Activated CD4-positive, alpha-beta T cell treated with anti-CD3 and anti-CD28 coated beads for 36 hours (primary cell): ENCODE measurements around the gene CASR. TPM values are rescaled to one million over a fixed set of nuclear protein-coding genes. Genes with fewer than 3 reads are reported as not detected.
A peak's percentile ranks its signal among the peaks of the same experiment; 100 is the strongest.

Experiments used
- ATAC-seq: fragments of 200-7000 bp; cut with Tn5 transposase; one replicate; pipeline ENCODE4 v1.10.0; 2021; ENCODE audit warnings: mild to moderate bottlenecking, moderate library complexity
- CTCF ChIA-PET: fragments of 350-600 bp; sonication (Branson Sonifier 250); formaldehyde crosslinking; loops from one replicate; lab custom pipeline; 2021; ENCODE audit warnings: antibody characterized with exemption; lab: Charles Lee
- POLR2A ChIA-PET: fragments of 350-600 bp; sonication (Branson Sonifier 250); formaldehyde crosslinking; loops from one replicate; lab custom pipeline; 2021; ENCODE audit warnings: antibody characterized with exemption, inconsistent platforms; lab: Charles Lee
- DNase-seq: peaks from one replicate; pipeline ENCODE4 v3.0.0-alpha.2; 2020
- H3K27ac Mint-ChIP-seq: one replicate; pipeline ENCODE4 v1.8.0; 2021; ENCODE audit warnings: mixed read lengths
- H3K27me3 Mint-ChIP-seq: one replicate; pipeline ENCODE4 v1.8.0; 2021; ENCODE audit warnings: mixed read lengths
- H3K36me3 Mint-ChIP-seq: one replicate; pipeline ENCODE4 v1.8.0; 2021; ENCODE audit warnings: low read depth, mixed read lengths
- H3K4me1 Mint-ChIP-seq: one replicate; pipeline ENCODE4 v1.8.0; 2021; ENCODE audit warnings: mixed read lengths
- H3K4me3 Mint-ChIP-seq: one replicate; pipeline ENCODE4 v1.8.0; 2021; ENCODE audit warnings: mild to moderate bottlenecking, moderate library complexity, mixed read lengths
- H3K9me3 Mint-ChIP-seq: one replicate; pipeline ENCODE4 v1.8.0; 2021; ENCODE audit warnings: low read depth, mixed read lengths
- intact Hi-C, 2 experiments: fragments of 100-400 bp; cut with DNase I in 1 of 2; cut with micrococcal nuclease in 1 of 2; formaldehyde crosslinking; loops; one replicate each; pipeline versions ENCODE4 v1.14.2 to v1.15.1; 2022 to 2024; cut with DNase I, micrococcal nuclease
- total RNA-seq, 2 experiments: library from RNA; stranded (reverse); gene quantifications; one replicate each; pipeline ENCODE4 v1.2.3, GENCODE V29; 2021

CASR gene
- total RNA-seq, 2 experiments from 2014 or later: 0.05 TPM

- Mint-ChIP-seq H3K9me3 (no peaks in the 10 kb centered on the region), H3K27ac (no peak overlapping the region), H3K4me3 (no peak overlapping the region), H3K36me3 (no peaks in the 10 kb centered on the region), H3K4me1 (no peaks in the 10 kb centered on the region), H3K27me3 (no peaks in the 10 kb centered on the region)
- DNase-seq (no peak), ATAC-seq (no peak)
- POLR2A ChIA-PET: interaction anchor here (0.5 to 0.7 kb wide), 2 partner anchors 892 to 924 kb away, joined by 3 to 7 read pairs; no protein-coding TSS in a partner anchor
- intact Hi-C loops: loop anchor here in 1 of 2 experiments (2.0 kb wide), 1 partner anchor 50 kb away; no protein-coding TSS in a partner anchor
- CTCF ChIA-PET: interaction anchor here (1.0 to 2.8 kb wide), 5 partner anchors 13 to 206 kb away, joined by 3 to 15 read pairs (median 5); no protein-coding TSS in a partner anchor
Observed at GRCh38 chr3:122307094-122307687, 123.7 kb downstream of the CASR start.

GRCh38 chr3:122307976-122308375 is 124.5 kb downstream of the CASR start:
- intact Hi-C loops: loop anchor here in 1 of 2 experiments (2.0 kb wide), 1 partner anchor 49 kb away; no protein-coding TSS in a partner anchor
- no peak for ATAC-seq
- ChIA-PET CTCF (interaction anchor here (0.6 to 2.8 kb wide), 4 partner anchors 12 to 207 kb away, joined by 3 to 15 read pairs (median 5); no protein-coding TSS in a partner anchor), POLR2A (interaction anchor here (0.5 kb wide), 1 partner anchor 893 kb away, joined by 3 read pairs; no protein-coding TSS in a partner anchor)
- Mint-ChIP-seq H3K27me3 (no peaks in the 10 kb centered on the region), H3K36me3 (no peaks in the 10 kb centered on the region), H3K4me3 (no peak overlapping the region), H3K9me3 (no peaks in the 10 kb centered on the region), H3K4me1 (peaks cover 3% of the 10 kb centered on the region), H3K27ac (no peak overlapping the region)
- DNase-seq: no peak

- H3K36me3 Mint-ChIP-seq: no peaks in the 10 kb centered on the region
- no peak overlapping the region for H3K27ac Mint-ChIP-seq
- H3K4me3 Mint-ChIP-seq: no peak overlapping the region
- no peaks in the 10 kb centered on the region for H3K9me3 Mint-ChIP-seq
- ChIA-PET CTCF (interaction anchor here (1.4 kb wide), 1 partner anchor 10 kb away, joined by 4 read pairs; no protein-coding TSS in a partner anchor), POLR2A (no interaction called here)
- intact Hi-C loops: no loop called here
- no peak for ATAC-seq
- H3K27me3 Mint-ChIP-seq: no peaks in the 10 kb centered on the region
- DNase-seq: no peak
- peaks cover 6% of the 10 kb centered on the region for H3K4me1 Mint-ChIP-seq
Observed at GRCh38 chr3:122310361-122310760, 126.9 kb downstream of the CASR start.

GRCh38 chr3:122312826-122313225 is 129.4 kb downstream of the CASR start:
- ATAC-seq (no peak), DNase-seq (no peak)
- ChIA-PET POLR2A (no interaction called here), CTCF (interaction anchor here (0.9 to 1.6 kb wide), 5 partner anchors 9 to 211 kb away, joined by 3 to 6 read pairs (median 3); no protein-coding TSS in a partner anchor)
- H3K27ac Mint-ChIP-seq: no peak overlapping the region
- no peaks in the 10 kb centered on the region for H3K27me3 Mint-ChIP-seq
- H3K9me3 Mint-ChIP-seq: no peaks in the 10 kb centered on the region
- intact Hi-C loops: no loop called here
- H3K36me3 Mint-ChIP-seq: no peaks in the 10 kb centered on the region
- no peak overlapping the region for H3K4me3 Mint-ChIP-seq
- peaks cover 6% of the 10 kb centered on the region for H3K4me1 Mint-ChIP-seq

- Mint-ChIP-seq H3K36me3 (no peaks in the 10 kb centered on the region), H3K27me3 (no peaks in the 10 kb centered on the region), H3K4me3 (no peak overlapping the region), H3K27ac (no peak overlapping the region), H3K4me1 (peaks cover 6% of the 10 kb centered on the region), H3K9me3 (no peaks in the 10 kb centered on the region)
- ChIA-PET CTCF (interaction anchor here (0.9 to 1.3 kb wide), 4 partner anchors 9 to 212 kb away, joined by 3 to 6 read pairs (median 4); no protein-coding TSS in a partner anchor), POLR2A (no interaction called here)
- no peak for ATAC-seq
- DNase-seq: no peak
- intact Hi-C loops: no loop called here
Observed at GRCh38 chr3:122313281-122313680, 129.8 kb downstream of the CASR start.

- Mint-ChIP-seq H3K4me3 (no peak overlapping the region), H3K27me3 (no peaks in the 10 kb centered on the region), H3K36me3 (no peaks in the 10 kb centered on the region), H3K4me1 (peaks cover 6% of the 10 kb centered on the region), H3K9me3 (no peaks in the 10 kb centered on the region), H3K27ac (no peak overlapping the region)
- ChIA-PET POLR2A (interaction anchor here (0.6 kb wide), 1 partner anchor 37 kb away, joined by 3 read pairs; no protein-coding TSS in a partner anchor), CTCF (interaction anchor here (1.0 to 1.3 kb wide), 3 partner anchors 8 to 13 kb away, joined by 3 read pairs; partner anchors contain the start of gene CSTA)
- ATAC-seq: no peak
- intact Hi-C loops: no loop called here
- DNase-seq: no peak
Observed at GRCh38 chr3:122314228-122314876, 130.9 kb downstream of the CASR start.

GRCh38 chr3:122315619-122316018 is 132.2 kb downstream of the CASR start:
- CTCF ChIA-PET: no interaction called here
- DNase-seq: no peak
- no peaks in the 10 kb centered on the region for H3K27me3 Mint-ChIP-seq
- H3K9me3 Mint-ChIP-seq: peaks cover 6% of the 10 kb centered on the region
- no peaks in the 10 kb centered on the region for H3K36me3 Mint-ChIP-seq
- no peak for ATAC-seq
- H3K4me1 Mint-ChIP-seq: peaks cover 6% of the 10 kb centered on the region
- no peak overlapping the region for H3K27ac Mint-ChIP-seq
- POLR2A ChIA-PET: no interaction called here
- intact Hi-C loops: no loop called here
- no peak overlapping the region for H3K4me3 Mint-ChIP-seq

GRCh38 chr3:122316368-122316767 is 132.9 kb downstream of the CASR start:
- POLR2A ChIA-PET: no interaction called here
- no peak overlapping the region for H3K4me3 Mint-ChIP-seq
- CTCF ChIA-PET: no interaction called here
- no peak for DNase-seq
- no peak for ATAC-seq
- no peak overlapping the region for H3K27ac Mint-ChIP-seq
- intact Hi-C loops: no loop called here
- H3K9me3 Mint-ChIP-seq: peaks cover 6% of the 10 kb centered on the region
- H3K4me1 Mint-ChIP-seq: peaks cover 9% of the 10 kb centered on the region
- H3K27me3 Mint-ChIP-seq: no peaks in the 10 kb centered on the region
- no peaks in the 10 kb centered on the region for H3K36me3 Mint-ChIP-seq

GRCh38 chr3:122318620-122319019 is 135.2 kb downstream of the CASR start:
- ChIA-PET CTCF (interaction anchor here (0.6 to 4.3 kb wide), 3 partner anchors 12 to 426 kb away, joined by 3 to 15 read pairs (median 3); no protein-coding TSS in a partner anchor), POLR2A (no interaction called here)
- Mint-ChIP-seq H3K4me1 (peaks cover 19% of the 10 kb centered on the region), H3K4me3 (no peak overlapping the region), H3K27me3 (no peaks in the 10 kb centered on the region), H3K9me3 (peaks cover 6% of the 10 kb centered on the region), H3K36me3 (no peaks in the 10 kb centered on the region), H3K27ac (no peak overlapping the region)
- ATAC-seq: no peak
- no peak for DNase-seq
- intact Hi-C loops: no loop called here

- DNase-seq (peak; percentile 57), ATAC-seq (peak; percentile 96)
- Mint-ChIP-seq H3K27me3 (no peaks in the 10 kb centered on the region), H3K36me3 (no peaks in the 10 kb centered on the region), H3K27ac (peak overlapping the region; percentile 48), H3K9me3 (peaks cover 6% of the 10 kb centered on the region), H3K4me1 (peaks cover 19% of the 10 kb centered on the region), H3K4me3 (no peak overlapping the region)
- ChIA-PET POLR2A (interaction anchor here (0.7 to 1.0 kb wide), 2 partner anchors 94 to 333 kb away, joined by 3 to 4 read pairs; partner anchors contain the start of gene WDR5B), CTCF (interaction anchor here (1.0 to 4.3 kb wide), 5 partner anchors 9 to 220 kb away, joined by 3 to 15 read pairs (median 3); no protein-coding TSS in a partner anchor)
- intact Hi-C loops: no loop called here
Observed at GRCh38 chr3:122322095-122323075, 138.9 kb downstream of the CASR start.
